SKM-1 (cell line): ENCODE results near the gene PPIG.
A peak's percentile ranks its signal among the peaks of the same experiment; 100 is the strongest.
"Not testable (repeated sequence)": the region's sequence is repeated elsewhere in the genome, so short reads cannot be mapped to it uniquely, and the experiment has no call there.

ENCODE experiments used
- DNase-seq: peaks from one replicate; lab custom pipeline; 2025; ENCODE audit not compliant: unreplicated experiment; lab: John Stamatoyannopoulos, UW

PPIG gene

GRCh38 chr2:169584005-169584877, at the start of gene PPIG:
Gene PPIG, plus strand, starts transcription at chr2:169584351. Its CDS starts 19,691 bp downstream, at chr2:169604042.
- DNase-seq: peak; percentile 81

DNA sequence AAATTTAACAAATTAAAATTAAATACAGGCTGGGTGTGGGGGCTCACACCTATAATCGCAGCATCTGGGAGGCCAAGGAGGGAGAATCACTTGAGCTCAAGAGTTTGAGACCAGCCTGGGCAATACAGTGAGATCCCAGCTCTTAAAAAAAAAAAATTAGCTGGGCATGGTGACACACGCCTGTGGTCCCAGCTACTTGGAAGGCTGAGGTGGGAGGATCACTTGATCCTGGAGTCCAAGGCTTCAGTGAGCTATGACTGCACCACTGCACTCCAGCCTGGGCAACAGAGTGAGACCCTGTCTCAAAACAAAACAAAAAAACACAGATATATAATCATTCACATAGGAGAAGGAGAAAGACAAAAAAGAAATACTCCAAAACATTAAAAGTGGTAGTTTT, 44.7 kb upstream of the PPIG start:
- not testable (repeated sequence) for DNase-seq

- DNase-seq: no peak
Measured at GRCh38 chr2:169540146-169540545, 44.0 kb upstream of the PPIG start.

DNA sequence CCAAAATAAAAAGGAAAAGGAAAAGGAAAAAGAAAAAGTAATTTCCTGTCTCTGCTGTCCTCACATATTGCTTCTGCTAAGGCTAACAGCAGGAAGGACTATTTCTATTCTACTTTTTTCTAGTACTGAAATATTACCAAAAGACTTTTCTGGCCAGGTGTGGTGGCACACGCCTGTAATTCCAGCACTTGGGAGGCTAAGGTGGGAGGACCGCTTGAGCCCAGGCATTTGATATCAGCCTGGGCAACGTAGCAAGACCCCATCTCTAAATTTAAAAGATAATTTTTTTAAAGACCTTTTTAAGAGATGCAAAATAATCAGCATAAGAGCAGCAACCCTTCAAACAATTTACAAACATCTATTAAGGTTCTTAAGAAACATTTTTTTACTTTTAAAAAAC, 41.7 kb upstream of the PPIG start:
- DNase-seq: no peak

GRCh38 chr2:169546756-169547155, 37.4 kb upstream of the PPIG start:
- no peak for DNase-seq

DNA sequence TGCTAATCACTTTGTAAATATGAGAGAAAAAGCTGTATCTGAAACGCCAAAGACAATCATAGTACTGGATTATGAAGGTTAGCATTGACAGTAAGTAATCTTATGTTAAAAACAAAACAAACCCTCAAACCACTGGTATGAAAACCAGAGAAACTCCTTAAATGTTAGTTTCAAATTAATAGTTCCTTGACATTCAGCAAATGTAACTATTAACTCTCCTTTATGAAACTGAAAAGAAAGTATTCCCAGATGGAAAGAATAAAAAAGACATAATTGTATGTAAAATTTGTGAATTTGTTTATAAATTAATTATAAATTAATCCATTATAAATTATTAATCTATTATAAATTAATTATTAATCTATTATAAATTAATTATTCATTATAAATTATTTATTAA, 22.8 kb upstream of the PPIG start:
- DNase-seq: no peak

DNA sequence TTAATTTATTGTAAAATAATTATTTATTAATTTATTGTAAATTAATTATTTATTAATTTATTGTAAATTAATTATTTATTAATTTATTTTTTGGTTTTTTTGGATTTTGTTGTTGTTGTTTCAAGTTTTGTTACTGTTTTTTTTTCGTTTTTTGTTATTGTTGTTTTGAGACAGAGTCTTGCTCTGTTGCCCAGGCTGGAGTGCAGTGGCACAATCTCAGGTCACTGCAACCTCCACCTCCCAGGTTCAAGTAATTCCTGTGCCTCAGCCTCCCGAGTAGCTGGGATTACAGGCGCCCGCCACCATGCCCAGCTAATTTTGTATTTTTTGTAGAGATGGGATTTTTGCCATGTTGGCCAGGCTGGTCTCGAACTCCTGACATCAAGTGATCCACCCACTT, 22.1 kb upstream of the PPIG start:
- not testable (repeated sequence) for DNase-seq

DNA sequence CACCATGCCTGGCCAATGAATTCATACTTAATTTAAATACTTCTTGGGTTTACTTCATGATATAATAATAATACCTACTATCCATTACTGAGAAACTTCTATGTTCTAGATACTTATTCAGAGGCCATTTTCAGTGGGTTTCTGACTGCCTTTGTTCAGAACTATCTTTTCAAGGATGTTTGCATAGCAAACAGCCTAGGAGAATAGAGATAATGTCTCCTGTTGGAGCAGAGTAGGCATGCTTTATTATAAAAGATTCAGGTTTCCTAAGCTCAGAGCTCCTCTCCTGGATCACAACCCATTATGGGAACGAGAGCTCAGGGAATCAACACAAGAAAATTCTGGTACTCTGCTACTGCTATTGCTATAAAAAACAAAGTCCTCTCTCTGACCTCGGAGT, 21.6 kb upstream of the PPIG start:
- no peak for DNase-seq

DNA sequence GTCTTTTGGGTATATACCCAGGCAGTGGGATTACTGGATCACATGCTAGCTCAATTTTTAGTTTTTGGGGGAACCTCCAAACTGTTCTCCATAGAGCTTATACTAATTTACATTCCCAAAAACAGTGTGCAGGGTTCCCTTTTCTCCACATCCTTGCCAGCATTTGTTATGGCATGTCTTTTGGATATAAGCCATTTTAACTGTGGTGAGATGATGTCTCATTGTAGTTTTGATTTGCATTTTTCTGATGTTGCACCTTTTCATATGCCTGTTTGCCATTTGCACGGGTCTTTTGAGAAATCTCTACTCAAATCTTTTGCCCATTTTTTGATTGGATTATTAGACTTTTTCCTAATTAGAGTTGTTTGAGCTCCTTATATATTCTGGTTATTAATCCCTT, 18.5 kb upstream of the PPIG start:
- no peak for DNase-seq

DNA sequence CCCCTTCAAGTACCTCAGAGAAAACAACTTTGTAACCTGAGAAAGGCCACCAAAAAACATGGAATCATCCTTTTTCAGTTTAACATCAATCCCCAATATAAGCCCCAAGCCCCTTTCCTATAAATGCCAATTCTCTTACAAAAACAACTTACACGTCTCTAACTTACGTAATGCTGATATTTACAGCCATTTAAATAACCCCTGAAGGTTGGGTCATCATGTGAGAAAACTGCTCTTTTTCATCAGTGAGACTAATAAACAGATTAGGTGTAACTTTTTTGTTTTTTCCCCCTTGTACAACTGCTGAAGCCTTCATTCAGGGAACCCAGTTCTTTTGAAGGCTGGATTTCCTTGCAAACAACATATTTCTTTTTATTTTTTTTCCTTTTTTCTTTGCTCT, 14.2 kb upstream of the PPIG start:
- no peak for DNase-seq

- not testable (repeated sequence) for DNase-seq
Measured at GRCh38 chr2:169570752-169571151, 13.4 kb upstream of the PPIG start.

DNA sequence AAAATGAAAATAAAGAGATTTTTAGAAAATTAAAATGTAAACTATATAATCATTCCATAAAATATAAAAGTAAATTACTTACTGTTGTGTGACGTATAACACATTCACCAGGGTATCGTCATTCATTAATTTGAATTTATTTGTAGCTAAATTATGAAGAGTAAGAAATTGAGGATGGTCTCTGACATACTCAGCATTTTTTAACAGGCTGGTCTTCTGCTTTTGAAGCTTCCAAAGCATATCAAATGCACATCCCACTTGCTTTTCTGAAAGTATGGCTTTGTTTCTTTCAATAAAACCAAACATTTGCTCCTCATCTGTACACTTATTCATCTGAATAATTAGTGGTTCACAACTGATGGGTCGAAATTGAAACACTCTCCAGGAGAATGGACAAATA, 12.6 kb upstream of the PPIG start:
- no peak for DNase-seq

- no peak for DNase-seq
Measured at GRCh38 chr2:169572189-169572588, 12.0 kb upstream of the PPIG start.

DNA sequence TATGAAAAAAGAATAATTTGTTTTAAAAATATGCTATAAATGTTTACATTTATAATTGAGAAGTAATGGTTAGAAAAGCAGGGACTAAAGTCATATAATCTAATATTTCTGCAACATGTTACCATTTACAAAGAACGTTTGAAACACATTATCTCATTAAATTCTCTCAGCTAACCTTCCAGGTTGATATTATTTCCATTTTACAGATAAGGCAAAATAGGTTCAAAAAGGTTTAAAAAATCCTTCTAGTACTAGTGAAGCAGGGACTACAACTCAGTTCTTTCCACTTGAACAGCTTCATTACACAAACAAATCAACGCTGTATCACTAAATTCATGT, 11.4 kb upstream of the PPIG start:
- no peak for DNase-seq

- DNase-seq: peak; percentile 91
Measured at GRCh38 chr2:169573160-169573973, 10.8 kb upstream of the PPIG start, which contains the start of gene FASTKD1. Gene FASTKD1, minus strand, starts transcription at chr2:169573865. Its CDS starts 1,836 bp downstream, at chr2:169572029.

- DNase-seq: no peak
Measured at GRCh38 chr2:169573974-169574299, 10.2 kb upstream of the PPIG start.

DNA sequence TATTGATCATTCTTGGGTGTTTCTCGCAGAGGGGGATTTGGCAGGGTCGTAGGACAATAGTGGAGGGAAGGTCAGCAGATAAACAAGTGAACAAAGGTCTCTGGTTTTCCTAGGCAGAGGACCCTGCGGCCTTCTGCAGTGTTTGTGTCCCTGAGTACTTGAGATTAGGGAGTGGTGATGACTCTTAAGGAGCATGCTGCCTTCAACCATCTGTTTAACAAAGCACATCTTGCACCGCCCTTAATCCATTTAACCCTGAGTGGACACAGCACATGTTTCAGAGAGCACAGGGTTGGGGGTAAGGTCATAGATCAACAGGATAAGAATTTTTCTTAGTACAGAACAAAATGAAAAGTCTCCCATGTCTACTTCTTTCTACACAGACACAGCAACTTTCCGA, 9.6 kb upstream of the PPIG start:
- not testable (repeated sequence) for DNase-seq

DNA sequence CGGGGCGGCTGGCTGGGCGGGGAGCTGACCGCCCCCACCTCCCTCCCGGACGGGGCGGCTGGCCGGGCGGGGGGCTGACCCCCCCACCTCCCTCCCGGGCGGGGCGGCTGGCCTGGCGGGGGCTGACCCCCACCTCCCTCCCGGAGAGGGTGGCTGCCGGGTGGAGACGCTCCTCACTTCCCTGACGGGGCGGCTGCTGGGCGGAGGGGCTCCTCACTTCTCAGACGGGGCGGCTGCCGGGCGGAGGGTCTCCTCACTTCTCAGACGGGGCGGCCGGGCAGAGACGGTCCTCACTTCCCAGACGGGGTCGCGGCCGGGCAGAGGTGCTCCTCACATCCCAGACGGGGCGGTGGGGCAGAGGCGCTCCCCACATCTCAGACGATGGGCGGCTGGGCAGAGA, 8.9 kb upstream of the PPIG start:
- not testable (repeated sequence) for DNase-seq

- DNase-seq: no peak
Measured at GRCh38 chr2:169579044-169579443, 5.1 kb upstream of the PPIG start.

- not testable (repeated sequence) for DNase-seq
Measured at GRCh38 chr2:169582552-169583266, 1.4 kb upstream of the PPIG start.

DNA sequence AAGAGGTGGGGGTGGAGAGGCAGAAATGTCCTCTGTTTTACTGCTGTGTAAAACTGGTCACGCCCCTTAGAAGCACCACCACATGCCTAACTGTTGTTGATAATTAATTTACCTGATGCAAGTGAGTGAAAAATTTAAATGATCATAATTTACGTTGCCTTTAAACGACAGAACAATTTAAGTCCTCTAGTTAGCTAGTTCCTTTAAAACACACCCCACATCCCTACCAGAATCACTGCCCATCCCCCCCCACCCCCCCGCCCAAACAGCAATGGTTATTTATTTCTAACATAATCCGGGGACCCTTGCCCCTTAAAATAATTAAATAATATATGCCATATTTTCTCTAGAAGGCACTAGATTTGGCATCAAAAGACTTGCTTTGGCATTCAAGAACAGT, 633 bp upstream of the PPIG start:
- DNase-seq: no peak

GRCh38 chr2:169585673-169586072, 1.5 kb downstream of the PPIG start:
- DNase-seq: no peak
